Calu3 (cell line): Measurements from ENCODE around the gene LGALS9. TPM values are rescaled to one million over a fixed set of nuclear protein-coding genes. Genes with fewer than 3 reads are reported as not detected.

Experiments
- BruUV-seq: library from RNA; stranded (reverse); fragments of 400-500 nt; replicated peaks from 2 replicates; lab custom pipeline; 2021; lab: Mats Ljungman, UMichigan
- CTCF ChIA-PET: fragments of 300-600 bp; sonication (Branson Sonifier 250); formaldehyde crosslinking; loops from one replicate; lab custom pipeline; 2022; ENCODE audit warnings: antibody characterized with exemption; lab: Charles Lee
- DNase-seq: peaks from one replicate; pipeline ENCODE4 v3.0.0; 2022
- H3K27ac Mint-ChIP-seq: one replicate; pipeline ENCODE4 v1.8.0; 2022; ENCODE audit warnings: mixed read lengths; ENCODE audit not compliant: unreplicated experiment
- H3K27me3 Mint-ChIP-seq: one replicate; pipeline ENCODE4 v1.8.0; 2022; ENCODE audit warnings: mixed read lengths; ENCODE audit not compliant: unreplicated experiment
- H3K36me3 Mint-ChIP-seq: one replicate; pipeline ENCODE4 v1.8.0; 2022; ENCODE audit warnings: mild to moderate bottlenecking, moderate library complexity, mixed read lengths; ENCODE audit not compliant: insufficient read depth, unreplicated experiment
- H3K4me1 Mint-ChIP-seq: one replicate; pipeline ENCODE4 v1.8.0; 2022; ENCODE audit warnings: mild to moderate bottlenecking, low read depth, mixed read lengths; ENCODE audit not compliant: unreplicated experiment
- H3K4me3 Mint-ChIP-seq: one replicate; pipeline ENCODE4 v1.8.0; 2022; ENCODE audit warnings: mild to moderate bottlenecking, low read depth, moderate library complexity, mixed read lengths; ENCODE audit not compliant: unreplicated experiment
- H3K9me3 Mint-ChIP-seq: one replicate; pipeline ENCODE4 v1.8.0; 2022; ENCODE audit warnings: low read depth, mixed read lengths; ENCODE audit not compliant: unreplicated experiment
- CTCF ChIP-seq: fragments of 200-600 bp; IDR thresholded peaks from one replicate; pipeline ENCODE4 v1.8.0; 2022; ENCODE audit warnings: antibody characterized with exemption; ENCODE audit not compliant: unreplicated experiment
- intact Hi-C: fragments of 100-400 bp; cut with micrococcal nuclease; formaldehyde crosslinking; loops from one replicate; pipeline ENCODE4 v1.10.0; 2022; ENCODE audit not compliant: unreplicated experiment
- total RNA-seq: library from RNA; stranded (reverse); gene quantifications from 2 replicates; pipeline ENCODE4 v1.2.3, GENCODE V29; 2022

Gene LGALS9
- total RNA-seq, 1 experiment from 2014 or later, result 93.1 TPM

GRCh38 chr17:27667656-27668487 is 36.9 kb downstream of the LGALS9 start:
- DNase-seq, result no peak
- Mint-ChIP-seq H3K27ac (no peak overlapping the region), H3K27me3 (peaks cover 74% of the 10 kb centered on the region), H3K4me1 (no peaks in the 10 kb centered on the region), H3K36me3 (no peaks in the 10 kb centered on the region), H3K9me3 (no peaks in the 10 kb centered on the region), H3K4me3 (no peak overlapping the region)
- intact Hi-C loops, result no loop called here
- no peak for TF ChIP-seq CTCF
- no TSS peak for BruUV-seq
- CTCF ChIA-PET, result no interaction called here

- TF ChIP-seq CTCF, result no peak
- Mint-ChIP-seq H3K4me3 (no peak overlapping the region), H3K9me3 (no peaks in the 10 kb centered on the region), H3K36me3 (no peaks in the 10 kb centered on the region), H3K27me3 (peaks cover 74% of the 10 kb centered on the region), H3K4me1 (no peaks in the 10 kb centered on the region), H3K27ac (no peak overlapping the region)
- intact Hi-C loops, result no loop called here
- no peak for DNase-seq
- no TSS peak for BruUV-seq
- CTCF ChIA-PET, result no interaction called here
These were observed 37.5 kb downstream of the LGALS9 start for GRCh38 chr17:27668488-27668823.

- Mint-ChIP-seq H3K27ac (no peak overlapping the region), H3K36me3 (no peaks in the 10 kb centered on the region), H3K4me3 (no peak overlapping the region), H3K9me3 (no peaks in the 10 kb centered on the region), H3K4me1 (no peaks in the 10 kb centered on the region), H3K27me3 (peaks cover 72% of the 10 kb centered on the region)
- intact Hi-C loops, result no loop called here
- BruUV-seq, result no TSS peak
- DNase-seq, result no peak
- TF ChIP-seq CTCF, result no peak
- CTCF ChIA-PET, result no interaction called here
These were observed 38.1 kb downstream of the LGALS9 start for GRCh38 chr17:27669136-27669535.

- Mint-ChIP-seq H3K4me3 (no peak overlapping the region), H3K27me3 (peaks cover 67% of the 10 kb centered on the region), H3K4me1 (no peaks in the 10 kb centered on the region), H3K36me3 (no peaks in the 10 kb centered on the region), H3K9me3 (no peaks in the 10 kb centered on the region), H3K27ac (no peak overlapping the region)
- intact Hi-C loops, result no loop called here
- no TSS peak for BruUV-seq
- CTCF ChIA-PET, result no interaction called here
- no peak for DNase-seq
- no peak for TF ChIP-seq CTCF
These were observed 38.9 kb downstream of the LGALS9 start for GRCh38 chr17:27669850-27670249.
